NCI-H524 (cell line): ENCODE results near the gene ATG14.
"Not testable (repeated sequence)": the region's sequence is repeated elsewhere in the genome, so short reads cannot be mapped to it uniquely, and the experiment has no call there.

Experiments
- DNase-seq, 2 experiments: peaks; one replicate each; lab custom pipeline; 2025; lab: John Stamatoyannopoulos, UW

Gene ATG14

GRCh38 chr14:55350461-55350860 lies 61.2 kb downstream of the ATG14 start:
- DNase-seq: peak in 1 of 2 experiments; percentile 24

GRCh38 chr14:55349565-55349964 lies 62.1 kb downstream of the ATG14 start:
- no peak for DNase-seq

- peak in 1 of 2 experiments; percentile 73 for DNase-seq
Measured at GRCh38 chr14:55348766-55349453, 62.7 kb downstream of the ATG14 start.

GRCh38 chr14:55347748-55348147 lies 63.9 kb downstream of the ATG14 start:
- no peak for DNase-seq

- peak; percentile 55 to 83 for DNase-seq
Measured at GRCh38 chr14:55347040-55347439, 64.6 kb downstream of the ATG14 start.

GRCh38 chr14:55344582-55345163 lies 67.0 kb downstream of the ATG14 start:
- not testable (repeated sequence) for DNase-seq

GRCh38 chr14:55341781-55342180 lies 69.8 kb downstream of the ATG14 start:
- no peak for DNase-seq

GRCh38 chr14:55340482-55340881 lies 71.1 kb downstream of the ATG14 start:
- peak; percentile 93 to 99 for DNase-seq

GRCh38 chr14:55339770-55340169 lies 71.9 kb downstream of the ATG14 start:
- DNase-seq: peak in 1 of 2 experiments; percentile 59

GRCh38 chr14:55336691-55337090 lies 74.9 kb downstream of the ATG14 start:
- DNase-seq: no peak

- DNase-seq: no peak
Measured at GRCh38 chr14:55336162-55336561, 75.5 kb downstream of the ATG14 start.

GRCh38 chr14:55333711-55334485 lies 77.7 kb downstream of the ATG14 start:
- DNase-seq: peak in 1 of 2 experiments; percentile 45

GRCh38 chr14:55332654-55333570 lies 78.7 kb downstream of the ATG14 start:
- no peak for DNase-seq

GRCh38 chr14:55329999-55330710 lies 81.5 kb downstream of the ATG14 start:
- DNase-seq: no peak

- no peak for DNase-seq
Measured at GRCh38 chr14:55328317-55328716, 83.3 kb downstream of the ATG14 start.

- no peak for DNase-seq
Measured at GRCh38 chr14:55327179-55327578, 84.5 kb downstream of the ATG14 start.

- DNase-seq: no peak
Measured at GRCh38 chr14:55324812-55325211, 86.8 kb downstream of the ATG14 start.

- no peak for DNase-seq
Measured at GRCh38 chr14:55323910-55324309, 87.7 kb downstream of the ATG14 start.

GRCh38 chr14:55318694-55319093 lies 92.9 kb downstream of the ATG14 start:
- DNase-seq: no peak

GRCh38 chr14:55317542-55318306 lies 93.9 kb downstream of the ATG14 start:
- peak; percentile 67 to 87 for DNase-seq
